ENCODE measurements around the gene IL9. TPM values are rescaled to one million over a fixed set of nuclear protein-coding genes. Genes with fewer than 3 reads are reported as not detected.

IL9 gene
- total RNA-seq, 1 donor from 2014 or later: not detected

GRCh38 chr5:135891268-135891667 is 4.4 kb downstream of the IL9 start:
- no peak overlapping the region for H3K4me3 ChIP-seq
- H3K36me3 ChIP-seq: no peaks in the 10 kb centered on the region
- intact Hi-C loops (cut with DNase I): no loop called here
- no peak for ATAC-seq
- no peak for TF ChIP-seq CTCF (IDR thresholded peaks at IDR 0.05)
- H3K9me3 ChIP-seq: no peaks in the 10 kb centered on the region
- no peak overlapping the region for H3K27ac ChIP-seq
- no peak for DNase-seq
- H3K4me1 ChIP-seq: peaks cover 13% of the 10 kb centered on the region
- H3K27me3 ChIP-seq: peaks cover 6% of the 10 kb centered on the region

- no peak for ATAC-seq
- H3K27me3 ChIP-seq: peaks cover 6% of the 10 kb centered on the region
Observed at GRCh38 chr5:135890867-135891266, 4.8 kb downstream of the IL9 start.

GRCh38 chr5:135890296-135890695 is 5.3 kb downstream of the IL9 start:
- H3K4me1 ChIP-seq: peaks cover 13% of the 10 kb centered on the region
- no peak for DNase-seq
- peak; percentile 12 for ATAC-seq
- H3K27me3 ChIP-seq: peaks cover 9% of the 10 kb centered on the region
- no peaks in the 10 kb centered on the region for H3K36me3 ChIP-seq
- no peaks in the 10 kb centered on the region for H3K9me3 ChIP-seq
- no peak overlapping the region for H3K4me3 ChIP-seq
- intact Hi-C loops (cut with DNase I): no loop called here
- no peak overlapping the region for H3K27ac ChIP-seq
- TF ChIP-seq CTCF (IDR thresholded peaks at IDR 0.05): no peak

More at GRCh38 chr5:135890867-135891266, 4.8 kb downstream of the IL9 start:
- H3K4me1 ChIP-seq: peaks cover 13% of the 10 kb centered on the region
- H3K27ac ChIP-seq: no peak overlapping the region
- no peak overlapping the region for H3K4me3 ChIP-seq
- intact Hi-C loops (cut with DNase I): no loop called here
- H3K9me3 ChIP-seq: no peaks in the 10 kb centered on the region
- H3K36me3 ChIP-seq: no peaks in the 10 kb centered on the region
- no peak for DNase-seq
- no peak for TF ChIP-seq CTCF (IDR thresholded peaks at IDR 0.05)

- peak; percentile 13 for ATAC-seq
- DNase-seq: no peak
- intact Hi-C loops (cut with DNase I): no loop called here
- Histone ChIP-seq H3K4me3 (no peak overlapping the region), H3K27ac (no peak overlapping the region), H3K4me1 (peaks cover 13% of the 10 kb centered on the region), H3K9me3 (no peaks in the 10 kb centered on the region), H3K27me3 (peaks cover 11% of the 10 kb centered on the region), H3K36me3 (no peaks in the 10 kb centered on the region)
- TF ChIP-seq CTCF (IDR thresholded peaks at IDR 0.05): no peak
Observed at GRCh38 chr5:135887881-135888614, 7.6 kb downstream of the IL9 start.

GRCh38 chr5:135887447-135887864 is 8.2 kb downstream of the IL9 start:
- TF ChIP-seq CTCF (IDR thresholded peaks at IDR 0.05): peak; percentile 91

More at GRCh38 chr5:135887447-135887864, 8.2 kb downstream of the IL9 start:
- ATAC-seq (peak; percentile 93), DNase-seq (no peak)
- Histone ChIP-seq H3K4me3 (no peak overlapping the region), H3K9me3 (no peaks in the 10 kb centered on the region), H3K36me3 (no peaks in the 10 kb centered on the region), H3K4me1 (peaks cover 13% of the 10 kb centered on the region), H3K27me3 (peaks cover 15% of the 10 kb centered on the region), H3K27ac (no peak overlapping the region)
- intact Hi-C loops (cut with DNase I): no loop called here
